PC-3 (cell line): ENCODE results near the gene LGALS9.

Source experiments
- CTCF ChIP-seq: fragments of 300-600 bp; sonication (generic); conservative IDR thresholded peaks from 2 replicates; pipeline ENCODE4 v1.5.1; 2017; ENCODE audit warnings: antibody characterized with exemption, low read depth, mild to moderate bottlenecking, low read length
- EZH2 ChIP-seq: fragments of 300-600 bp; sonication (generic); IDR thresholded peaks from one replicate; pipeline ENCODE4 v1.6.1; 2017; ENCODE audit warnings: antibody characterized with exemption, mild to moderate bottlenecking, low read length; ENCODE audit not compliant: unreplicated experiment
- EZH2phosphoT487 ChIP-seq: fragments of 300-600 bp; sonication (generic); IDR thresholded peaks from 2 replicates; pipeline ENCODE4 v1.6.1; 2018; ENCODE audit warnings: mild to moderate bottlenecking, antibody characterized with exemption, low read length, borderline replicate concordance

GRCh38 chr17:27657620-27658019 is 26.6 kb downstream of the LGALS9 start:
- TF ChIP-seq CTCF (no peak), EZH2 (no peak), EZH2phosphoT487 (no peak)
